Kidney epithelial cell (primary cell): Measurements from ENCODE around the gene CGN. TPM values are rescaled to one million over a fixed set of nuclear protein-coding genes. Genes with fewer than 3 reads are reported as not detected.

Source experiments
- DNase-seq: peaks from one replicate; pipeline ENCODE4 v3.0.0-alpha.2; 2010; ENCODE audit warnings: low read depth
- H3K27me3 ChIP-seq: 2 replicates; pipeline ENCODE4 v1.6.0; 2011; ENCODE audit warnings: low read length; ENCODE audit not compliant: control insufficient read depth, insufficient read depth
- H3K36me3 ChIP-seq: 2 replicates; pipeline ENCODE4 v1.5.1; 2011; ENCODE audit warnings: low read length; ENCODE audit not compliant: control insufficient read depth, insufficient read depth
- H3K4me3 ChIP-seq: 2 replicates; pipeline ENCODE4 v1.5.1; 2011; ENCODE audit warnings: low read depth, mild to moderate bottlenecking, control low read depth, low read length
- CTCF ChIP-seq: IDR thresholded peaks from 2 replicates; pipeline ENCODE4 v1.5.1; 2011; ENCODE audit warnings: mild to moderate bottlenecking, moderate library complexity, low read length, control low read depth, inconsistent platforms; ENCODE audit not compliant: insufficient read depth, poor library complexity, severe bottlenecking
- total RNA-seq: library from RNA; depleted of rRNA; stranded (reverse); fragments of >200 nt; gene quantifications from 2 replicates; pipeline ENCODE4 v1.2.3, GENCODE V29; 2015

The CGN gene
- total RNA-seq, 1 donor from 2014 or later: 29.3 TPM

- no peaks in the 10 kb centered on the region for H3K27me3 ChIP-seq
- no peak for TF ChIP-seq CTCF
- peaks cover 3% of the 10 kb centered on the region for H3K36me3 ChIP-seq
- DNase-seq: no peak
- H3K4me3 ChIP-seq: no peak overlapping the region
Observed at GRCh38 chr1:151563376-151563775, 52.2 kb downstream of the CGN start.

GRCh38 chr1:151565502-151566189, 54.5 kb downstream of the CGN start:
- no peak for DNase-seq
- H3K36me3 ChIP-seq: peaks cover 3% of the 10 kb centered on the region
- no peaks in the 10 kb centered on the region for H3K27me3 ChIP-seq
- TF ChIP-seq CTCF: no peak
- no peak overlapping the region for H3K4me3 ChIP-seq

- no peak for DNase-seq
- no peaks in the 10 kb centered on the region for H3K27me3 ChIP-seq
- no peak overlapping the region for H3K4me3 ChIP-seq
- TF ChIP-seq CTCF: no peak
- H3K36me3 ChIP-seq: peaks cover 2% of the 10 kb centered on the region
Observed at GRCh38 chr1:151568626-151569088, 57.5 kb downstream of the CGN start.

- no peak for TF ChIP-seq CTCF
- DNase-seq: no peak
- no peak overlapping the region for H3K4me3 ChIP-seq
- no peaks in the 10 kb centered on the region for H3K27me3 ChIP-seq
- peaks cover 3% of the 10 kb centered on the region for H3K36me3 ChIP-seq
Observed at GRCh38 chr1:151570819-151571218, 59.6 kb downstream of the CGN start.

GRCh38 chr1:151574575-151575529, 63.7 kb downstream of the CGN start:
- no peak for DNase-seq
- no peak for TF ChIP-seq CTCF
- no peaks in the 10 kb centered on the region for H3K27me3 ChIP-seq
- peaks cover 7% of the 10 kb centered on the region for H3K36me3 ChIP-seq
- H3K4me3 ChIP-seq: no peak overlapping the region
